K562 (cell line): ENCODE measurements around the gene GIPR. TPM values are rescaled to one million over a fixed set of nuclear protein-coding genes. Genes with fewer than 3 reads are reported as not detected.

Experiments
- CTBP1 ChIP-seq: fragments of 450-650 bp; IDR thresholded peaks from 2 replicates; pipeline ENCODE4 v1.6.1; 2016; ENCODE audit warnings: borderline replicate concordance
- CXXC5 ChIP-seq: fragments of 250-450 bp; sonication (Bioruptor Pico); IDR thresholded peaks from 2 replicates; pipeline ENCODE4 v1.8.0; 2022; ENCODE audit warnings: inconsistent platforms, mild to moderate bottlenecking, moderate library complexity
- EP400 ChIP-seq: fragments of 450-650 bp; IDR thresholded peaks from 2 replicates; pipeline ENCODE4 v1.6.1; 2017; ENCODE audit warnings: antibody characterized with exemption, mild to moderate bottlenecking, moderate library complexity
- JUN ChIP-seq, 2 experiments: sonication (generic) in 1 of 2; formaldehyde crosslinking in 1 of 2; IDR thresholded peaks; 2 replicates each; pipeline versions ENCODE4 v1.6.1 to v1.8.0; 2012 to 2022; ENCODE audit warnings: borderline replicate concordance in 2 of 2, mild to moderate bottlenecking in 2 of 2, improper control_type of control experiment in 1 of 2, low read depth in 1 of 2, low read length in 1 of 2, missing genetic modification reagents in 1 of 2
- L3MBTL2 ChIP-seq: fragments of 450-650 bp; IDR thresholded peaks from 2 replicates; pipeline ENCODE4 v1.6.1; 2016; ENCODE audit warnings: mild to moderate bottlenecking, moderate library complexity
- MAZ ChIP-seq, 2 experiments: fragments of 450-650 bp in 1 of 2; sonication (generic) in 1 of 2; formaldehyde crosslinking; IDR thresholded peaks in 1 of 2; conservative IDR thresholded peaks in 1 of 2; 2 replicates each; pipeline versions ENCODE4 v1.4.0 to v1.5.0; 2020; ENCODE audit warnings: mild to moderate bottlenecking in 1 of 2, missing genetic modification reagents in 1 of 2
- RCOR1 ChIP-seq, 2 experiments: IDR thresholded peaks; 2 replicates each; pipeline ENCODE4 v1.6.1; 2012; ENCODE audit warnings: low read depth in 2 of 2, low read length in 2 of 2, borderline replicate concordance in 1 of 2, improper control_type of control experiment in 1 of 2
- RFX1 ChIP-seq: fragments of 450-650 bp; IDR thresholded peaks from 2 replicates; pipeline ENCODE4 v1.6.1; 2016; ENCODE audit warnings: mild to moderate bottlenecking, moderate library complexity
- ZFP36 ChIP-seq: fragments of 150-350 bp; IDR thresholded peaks from 2 replicates; pipeline ENCODE4 v1.6.1; 2018; ENCODE audit warnings: low read length, low read depth; ENCODE audit not compliant: partially characterized antibody
- polyA plus RNA-seq, 8 experiments: library from polyadenylated mRNA; depleted of rRNA in 4 of 8; stranded (reverse) in 5 of 8; unstranded in 3 of 8; fragments of >200 nt; fragmentation: Nextera tagmentation in 2 of 8; fragmentation: Illumina TruSeq in 1 of 8; extraction: Ambion mirVana in 2 of 8; extraction: Trizol in 1 of 8; gene quantifications; 2 replicates each; pipeline versions ENCODE4 v1.2.1 to v1.2.3, GENCODE V29; 2011 to 2014; ENCODE audit warnings: inconsistent platforms in 1 of 8, missing spikeins in 1 of 8
- total RNA-seq, 7 experiments: library from RNA; depleted of rRNA in 6 of 7; stranded (reverse); fragments of >200 nt in 6 of 7; fragmentation: Illumina TruSeq in 2 of 7; extraction: Trizol in 2 of 7; gene quantifications; 2 replicates each; pipeline versions ENCODE4 v1.2.1 to v1.2.3, GENCODE V29; 2011 to 2021; ENCODE audit warnings: low replicate concordance in 1 of 7
- TF ChIP-seq, protein P1 (sequence below), 3 experiments: IDR thresholded peaks in 2 of 3; conservative IDR thresholded peaks in 1 of 3; 2 replicates each; pipeline ENCODE4 v1.5.1; 2011 to 2012; ENCODE audit warnings: low read length in 3 of 3, mild to moderate bottlenecking in 3 of 3, control low read depth in 2 of 3, improper control_type of control experiment in 1 of 3, inconsistent platforms in 1 of 3, low read depth in 1 of 3, mixed read lengths in 1 of 3, moderate library complexity in 1 of 3; ENCODE audit not compliant: insufficient read depth in 2 of 3
- TF ChIP-seq, protein P2 (sequence below): sonication (generic); formaldehyde crosslinking; IDR thresholded peaks from 2 replicates; pipeline ENCODE4 v1.9.0; 2022; ENCODE audit warnings: mild to moderate bottlenecking, missing genetic modification reagents
- TF ChIP-seq, protein P3 (sequence below), 3 experiments: fragments of 200-800 bp in 1 of 3; sonication (Bioruptor generic) in 1 of 3; sonication (generic) in 1 of 3; formaldehyde crosslinking in 1 of 3; IDR thresholded peaks; 2 replicates each; pipeline versions ENCODE4 v1.6.1 to v1.8.0; 2016 to 2022; ENCODE audit warnings: mild to moderate bottlenecking in 2 of 3, missing compliant biosample characterization in 2 of 3, missing genetic modification characterization in 2 of 3, missing genetic modification reagents in 1 of 3
- TF ChIP-seq, protein P4 (sequence below), 2 experiments: fragments of 450-650 bp; conservative IDR thresholded peaks; 2 replicates each; pipeline ENCODE4 v1.6.1; 2017; ENCODE audit warnings: mild to moderate bottlenecking in 2 of 2, moderate library complexity in 2 of 2
- TF ChIP-seq, protein P5 (sequence below): fragments of 200-400 bp; formaldehyde crosslinking; IDR thresholded peaks from 2 replicates; pipeline ENCODE4 v1.6.1; 2017; ENCODE audit warnings: mild to moderate bottlenecking, low read depth, low read length, moderate library complexity
- TF ChIP-seq, protein P6 (sequence below): fragments of 250-450 bp; sonication (Bioruptor Pico); IDR thresholded peaks from 2 replicates; pipeline ENCODE4 v1.8.0; 2021; ENCODE audit warnings: moderate library complexity, mild to moderate bottlenecking, inconsistent platforms

The GIPR gene
- total and polyA plus RNA-seq, 9 of the 15 experiments (the other 6 are each of a cell fraction or from before 2014, with no cell fraction given): 2.2 to 26.8 (median 12.7) TPM

DNA sequence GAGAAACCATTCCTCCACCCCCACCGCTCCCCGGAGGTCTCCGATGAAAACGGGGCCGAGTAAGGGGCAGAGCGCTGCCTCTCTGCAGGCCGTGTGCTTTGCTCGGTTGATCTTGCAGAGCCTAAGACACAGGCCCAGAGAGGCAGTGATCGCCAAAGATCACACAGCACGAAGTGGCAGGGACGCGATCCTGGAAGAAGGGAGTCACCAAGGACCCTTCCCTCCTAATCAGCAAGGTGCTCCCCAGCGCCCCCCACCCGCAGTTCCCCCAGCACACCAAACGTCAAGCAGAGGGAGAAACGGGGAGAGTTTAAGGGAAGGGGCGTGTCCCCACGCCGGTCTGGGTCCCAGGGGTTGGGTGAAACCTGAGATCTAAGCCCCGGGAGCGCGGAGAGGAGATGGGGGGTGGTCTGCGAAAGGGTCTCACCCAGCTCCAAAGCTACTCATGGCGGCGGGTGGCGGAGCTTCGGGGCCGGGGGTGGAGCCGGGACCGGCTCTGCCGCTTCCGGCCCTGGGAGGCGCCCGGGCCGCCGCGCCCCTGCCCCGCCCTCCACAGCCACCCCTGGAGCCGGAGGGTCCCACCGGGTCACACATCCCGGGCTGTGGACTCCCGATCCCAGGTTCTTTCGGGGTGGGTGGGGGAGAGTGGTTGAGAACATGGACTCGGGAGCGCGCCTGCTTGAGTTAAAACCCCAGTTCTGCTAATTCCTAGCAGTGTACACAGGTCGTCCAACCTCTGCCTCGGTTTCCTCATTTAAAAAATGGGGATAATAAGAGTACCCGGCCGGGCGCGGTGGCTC is 28.9 kb upstream of the GIPR start, which contains the start of gene EML2 (continued):
- TF ChIP-seq, protein P1, sequence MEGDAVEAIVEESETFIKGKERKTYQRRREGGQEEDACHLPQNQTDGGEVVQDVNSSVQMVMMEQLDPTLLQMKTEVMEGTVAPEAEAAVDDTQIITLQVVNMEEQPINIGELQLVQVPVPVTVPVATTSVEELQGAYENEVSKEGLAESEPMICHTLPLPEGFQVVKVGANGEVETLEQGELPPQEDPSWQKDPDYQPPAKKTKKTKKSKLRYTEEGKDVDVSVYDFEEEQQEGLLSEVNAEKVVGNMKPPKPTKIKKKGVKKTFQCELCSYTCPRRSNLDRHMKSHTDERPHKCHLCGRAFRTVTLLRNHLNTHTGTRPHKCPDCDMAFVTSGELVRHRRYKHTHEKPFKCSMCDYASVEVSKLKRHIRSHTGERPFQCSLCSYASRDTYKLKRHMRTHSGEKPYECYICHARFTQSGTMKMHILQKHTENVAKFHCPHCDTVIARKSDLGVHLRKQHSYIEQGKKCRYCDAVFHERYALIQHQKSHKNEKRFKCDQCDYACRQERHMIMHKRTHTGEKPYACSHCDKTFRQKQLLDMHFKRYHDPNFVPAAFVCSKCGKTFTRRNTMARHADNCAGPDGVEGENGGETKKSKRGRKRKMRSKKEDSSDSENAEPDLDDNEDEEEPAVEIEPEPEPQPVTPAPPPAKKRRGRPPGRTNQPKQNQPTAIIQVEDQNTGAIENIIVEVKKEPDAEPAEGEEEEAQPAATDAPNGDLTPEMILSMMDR (IDR thresholded peaks at IDR 0.05 in 2 of 3, conservative IDR thresholded peaks at IDR 0.05 in 1 of 3; ENCODE audit: insufficient read depth in 2 of 3, low read depth in 1 of 3, low read length in 3 of 3): peak; percentile 30 to 56 (median 44); a peak in 5 of 6 replicates
- 0 out of 2 replicates have a peak, but pooled peaks have one; percentile 31 for TF ChIP-seq CTBP1
- TF ChIP-seq EP400: peak; percentile 50; the same call in 1 of the 2 replicates
- TF ChIP-seq RFX1: no peak
- peak; percentile 29; the same call in 1 of the 2 replicates for TF ChIP-seq L3MBTL2
- TF ChIP-seq, protein P2, sequence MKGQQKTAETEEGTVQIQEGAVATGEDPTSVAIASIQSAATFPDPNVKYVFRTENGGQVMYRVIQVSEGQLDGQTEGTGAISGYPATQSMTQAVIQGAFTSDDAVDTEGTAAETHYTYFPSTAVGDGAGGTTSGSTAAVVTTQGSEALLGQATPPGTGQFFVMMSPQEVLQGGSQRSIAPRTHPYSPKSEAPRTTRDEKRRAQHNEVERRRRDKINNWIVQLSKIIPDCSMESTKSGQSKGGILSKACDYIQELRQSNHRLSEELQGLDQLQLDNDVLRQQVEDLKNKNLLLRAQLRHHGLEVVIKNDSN: peak; percentile 28; the same call in 1 of the 2 replicates
- TF ChIP-seq, protein P3, sequence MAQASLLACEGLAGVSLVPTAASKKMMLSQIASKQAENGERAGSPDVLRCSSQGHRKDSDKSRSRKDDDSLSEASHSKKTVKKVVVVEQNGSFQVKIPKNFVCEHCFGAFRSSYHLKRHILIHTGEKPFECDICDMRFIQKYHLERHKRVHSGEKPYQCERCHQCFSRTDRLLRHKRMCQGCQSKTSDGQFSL (CRISPR knock-in tag; IDR thresholded peaks at IDR 0.05): peak; percentile 36; the same call in 1 of the 2 replicates
- TF ChIP-seq, protein P3 (tag; IDR thresholded peaks at IDR 0.05): 0 out of 4 replicates have a peak, but pooled peaks of 1 of the 2 experiments have one; percentile 33
- TF ChIP-seq, protein P4, sequence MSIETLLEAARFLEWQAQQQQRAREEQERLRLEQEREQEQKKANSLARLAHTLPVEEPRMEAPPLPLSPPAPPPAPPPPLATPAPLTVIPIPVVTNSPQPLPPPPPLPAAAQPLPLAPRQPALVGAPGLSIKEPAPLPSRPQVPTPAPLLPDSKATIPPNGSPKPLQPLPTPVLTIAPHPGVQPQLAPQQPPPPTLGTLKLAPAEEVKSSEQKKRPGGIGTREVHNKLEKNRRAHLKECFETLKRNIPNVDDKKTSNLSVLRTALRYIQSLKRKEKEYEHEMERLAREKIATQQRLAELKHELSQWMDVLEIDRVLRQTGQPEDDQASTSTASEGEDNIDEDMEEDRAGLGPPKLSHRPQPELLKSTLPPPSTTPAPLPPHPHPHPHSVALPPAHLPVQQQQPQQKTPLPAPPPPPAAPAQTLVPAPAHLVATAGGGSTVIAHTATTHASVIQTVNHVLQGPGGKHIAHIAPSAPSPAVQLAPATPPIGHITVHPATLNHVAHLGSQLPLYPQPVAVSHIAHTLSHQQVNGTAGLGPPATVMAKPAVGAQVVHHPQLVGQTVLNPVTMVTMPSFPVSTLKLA (conservative IDR thresholded peaks at IDR 0.05): peak in 1 of 2 experiments; percentile 74; a peak in 3 of 4 replicates
- peak in 1 of 2 experiments; percentile 47; a peak in 2 of 4 replicates for TF ChIP-seq RCOR1 (IDR thresholded peaks at IDR 0.05; ENCODE audit: borderline replicate concordance in 1 of 2, low read depth in 2 of 2, low read length in 2 of 2)
- peak; percentile 32; the same call in 1 of the 2 replicates for TF ChIP-seq CXXC5 (CRISPR knock-in tag)
- peak; percentile 56 to 59; a peak in 2 of 4 replicates for TF ChIP-seq MAZ (CRISPR knock-in tag; conservative IDR thresholded peaks at IDR 0.05 in 1 of 2, IDR thresholded peaks at IDR 0.05 in 1 of 2)
- TF ChIP-seq, protein P5, sequence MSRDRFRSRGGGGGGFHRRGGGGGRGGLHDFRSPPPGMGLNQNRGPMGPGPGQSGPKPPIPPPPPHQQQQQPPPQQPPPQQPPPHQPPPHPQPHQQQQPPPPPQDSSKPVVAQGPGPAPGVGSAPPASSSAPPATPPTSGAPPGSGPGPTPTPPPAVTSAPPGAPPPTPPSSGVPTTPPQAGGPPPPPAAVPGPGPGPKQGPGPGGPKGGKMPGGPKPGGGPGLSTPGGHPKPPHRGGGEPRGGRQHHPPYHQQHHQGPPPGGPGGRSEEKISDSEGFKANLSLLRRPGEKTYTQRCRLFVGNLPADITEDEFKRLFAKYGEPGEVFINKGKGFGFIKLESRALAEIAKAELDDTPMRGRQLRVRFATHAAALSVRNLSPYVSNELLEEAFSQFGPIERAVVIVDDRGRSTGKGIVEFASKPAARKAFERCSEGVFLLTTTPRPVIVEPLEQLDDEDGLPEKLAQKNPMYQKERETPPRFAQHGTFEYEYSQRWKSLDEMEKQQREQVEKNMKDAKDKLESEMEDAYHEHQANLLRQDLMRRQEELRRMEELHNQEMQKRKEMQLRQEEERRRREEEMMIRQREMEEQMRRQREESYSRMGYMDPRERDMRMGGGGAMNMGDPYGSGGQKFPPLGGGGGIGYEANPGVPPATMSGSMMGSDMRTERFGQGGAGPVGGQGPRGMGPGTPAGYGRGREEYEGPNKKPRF: no peak
- no peak for TF ChIP-seq JUN (IDR thresholded peaks at IDR 0.05; ENCODE audit: borderline replicate concordance, low read depth, low read length)
- 0 out of 2 replicates have a peak, but pooled peaks have one; percentile 30 for TF ChIP-seq JUN (CRISPR knock-in tag; IDR thresholded peaks at IDR 0.05; ENCODE audit: borderline replicate concordance)
- TF ChIP-seq, protein P6, sequence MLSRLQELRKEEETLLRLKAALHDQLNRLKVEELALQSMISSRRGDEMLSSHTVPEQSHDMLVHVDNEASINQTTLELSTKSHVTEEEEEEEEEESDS: no peak
- peak; percentile 92 for TF ChIP-seq ZFP36
